22Rv1 (cell line): ENCODE data around the gene DHRSX.

ENCODE experiments used
- CTCF ChIP-seq: fragments of 450-650 bp; IDR thresholded peaks from 2 replicates; pipeline ENCODE4 v1.5.1; 2017; ENCODE audit warnings: mild to moderate bottlenecking
- ZFX ChIP-seq: fragments of 450-650 bp; IDR thresholded peaks from 2 replicates; pipeline ENCODE4 v1.6.1; 2017; ENCODE audit warnings: antibody characterized with exemption, borderline replicate concordance

GRCh38 chrX:2492531-2493218, 8.1 kb downstream of the DHRSX start:
- no peak for TF ChIP-seq CTCF
- TF ChIP-seq ZFX, result no peak
